Measurements from ENCODE around the gene PHETA1. TPM values are rescaled to one million over a fixed set of nuclear protein-coding genes. Genes with fewer than 3 reads are reported as not detected.

PHETA1 gene
- total RNA-seq, 1 donor from 2014 or later, result 14.9 TPM

DNA sequence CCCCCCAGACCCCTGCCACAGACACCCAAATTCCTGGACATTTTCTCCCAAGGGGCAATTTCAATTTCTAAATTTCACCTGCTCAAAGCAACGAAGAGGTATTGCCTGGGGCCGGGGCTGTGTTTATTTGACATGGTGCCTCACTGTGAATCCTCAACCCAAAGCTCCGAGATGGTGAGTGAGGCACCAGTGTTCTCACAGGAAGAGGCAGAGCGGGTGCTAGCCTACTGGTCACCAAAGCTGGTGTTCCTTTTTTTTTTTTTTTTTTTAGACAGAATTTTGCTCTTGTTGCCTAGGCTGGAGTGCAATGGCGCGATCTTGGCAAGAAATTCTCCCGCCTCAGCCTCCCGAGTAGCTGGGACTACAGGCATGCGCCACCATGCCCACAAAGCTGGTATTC lies 22.0 kb upstream of the PHETA1 start:
- H3K9me3 Mint-ChIP-seq (ENCODE audit: unreplicated experiment), result peaks cover 2% of the 10 kb centered on the region

DNA sequence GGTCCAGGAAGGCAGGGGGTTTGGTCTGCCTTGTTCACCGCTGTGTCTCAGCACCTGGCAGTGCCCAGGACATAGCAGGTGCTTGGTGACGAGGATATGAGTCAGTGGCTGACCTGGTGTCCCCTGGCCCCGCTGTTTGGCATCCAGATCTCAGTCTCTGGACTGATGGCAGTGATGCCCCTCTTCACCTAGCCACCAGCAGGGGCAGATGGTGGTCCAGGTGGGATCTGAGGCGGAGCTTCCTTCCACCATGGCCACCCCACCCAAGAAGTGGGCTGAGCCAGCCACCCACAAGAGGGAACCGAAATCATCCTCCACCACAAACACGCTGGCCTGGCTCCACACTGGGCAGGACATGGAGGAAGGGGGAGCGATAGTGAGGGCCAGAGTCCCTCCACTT lies 20.7 kb upstream of the PHETA1 start:
- Histone ChIP-seq H2AFZ (ENCODE audit: low read depth, low read length) (no peak overlapping the region), H4K20me1 (ENCODE audit: insufficient read depth, low read length) (no peaks in the 10 kb centered on the region), H3K9me3 (ENCODE audit: insufficient read depth, low read depth, low read length) (no peaks in the 10 kb centered on the region), H3K9ac (ENCODE audit: low read length) (no peak overlapping the region), H3K36me3 (ENCODE audit: insufficient read depth, low read length) (no peaks in the 10 kb centered on the region), H3K27ac (ENCODE audit: low read depth, low read length) (no peak overlapping the region), H3K79me2 (ENCODE audit: insufficient read depth, low read length) (no peaks in the 10 kb centered on the region), H3K4me1 (ENCODE audit: insufficient read depth, low read length) (no peaks in the 10 kb centered on the region), H3K27me3 (ENCODE audit: insufficient read depth, low read length) (peaks cover 2% of the 10 kb centered on the region), H3K4me2 (ENCODE audit: low read length) (no peak overlapping the region), H3K4me3 (ENCODE audit: insufficient read depth, low read depth, low read length) (no peak overlapping the region)
- DNase-seq (ENCODE audit: low read depth) (no peak), FAIRE-seq (no peak)
- no peak for TF ChIP-seq EZH2 (IDR thresholded peaks at IDR 0.05; ENCODE audit: insufficient read depth, low read length)
- TF ChIP-seq, protein P1, sequence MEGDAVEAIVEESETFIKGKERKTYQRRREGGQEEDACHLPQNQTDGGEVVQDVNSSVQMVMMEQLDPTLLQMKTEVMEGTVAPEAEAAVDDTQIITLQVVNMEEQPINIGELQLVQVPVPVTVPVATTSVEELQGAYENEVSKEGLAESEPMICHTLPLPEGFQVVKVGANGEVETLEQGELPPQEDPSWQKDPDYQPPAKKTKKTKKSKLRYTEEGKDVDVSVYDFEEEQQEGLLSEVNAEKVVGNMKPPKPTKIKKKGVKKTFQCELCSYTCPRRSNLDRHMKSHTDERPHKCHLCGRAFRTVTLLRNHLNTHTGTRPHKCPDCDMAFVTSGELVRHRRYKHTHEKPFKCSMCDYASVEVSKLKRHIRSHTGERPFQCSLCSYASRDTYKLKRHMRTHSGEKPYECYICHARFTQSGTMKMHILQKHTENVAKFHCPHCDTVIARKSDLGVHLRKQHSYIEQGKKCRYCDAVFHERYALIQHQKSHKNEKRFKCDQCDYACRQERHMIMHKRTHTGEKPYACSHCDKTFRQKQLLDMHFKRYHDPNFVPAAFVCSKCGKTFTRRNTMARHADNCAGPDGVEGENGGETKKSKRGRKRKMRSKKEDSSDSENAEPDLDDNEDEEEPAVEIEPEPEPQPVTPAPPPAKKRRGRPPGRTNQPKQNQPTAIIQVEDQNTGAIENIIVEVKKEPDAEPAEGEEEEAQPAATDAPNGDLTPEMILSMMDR (IDR thresholded peaks at IDR 0.05; ENCODE audit: insufficient read depth, low read depth, low read length), result no peak
- Mint-ChIP-seq H3K9me3 (ENCODE audit: unreplicated experiment) (peaks cover 2% of the 10 kb centered on the region), H3K4me1 (ENCODE audit: low read depth, unreplicated experiment) (peaks cover 1% of the 10 kb centered on the region), H3K4me3 (ENCODE audit: unreplicated experiment) (no peak overlapping the region), H3K36me3 (ENCODE audit: low read depth, unreplicated experiment) (no peaks in the 10 kb centered on the region), H3K27me3 (ENCODE audit: low read depth, unreplicated experiment) (peaks cover 25% of the 10 kb centered on the region), H3K27ac (ENCODE audit: unreplicated experiment) (no peak overlapping the region)

More for the DNA sequence above, 22.0 kb upstream of the PHETA1 start:
- no peak for TF ChIP-seq EZH2 (IDR thresholded peaks at IDR 0.05; ENCODE audit: insufficient read depth, low read length)
- TF ChIP-seq, protein P1 (IDR thresholded peaks at IDR 0.05; ENCODE audit: insufficient read depth, low read depth, low read length), result no peak
- Histone ChIP-seq H3K27ac (ENCODE audit: low read depth, low read length) (no peak overlapping the region), H3K36me3 (ENCODE audit: insufficient read depth, low read length) (no peaks in the 10 kb centered on the region), H3K4me1 (ENCODE audit: insufficient read depth, low read length) (no peaks in the 10 kb centered on the region), H3K27me3 (ENCODE audit: insufficient read depth, low read length) (no peaks in the 10 kb centered on the region), H3K9me3 (ENCODE audit: insufficient read depth, low read depth, low read length) (no peaks in the 10 kb centered on the region), H3K79me2 (ENCODE audit: insufficient read depth, low read length) (no peaks in the 10 kb centered on the region), H2AFZ (ENCODE audit: low read depth, low read length) (no peak overlapping the region), H3K4me3 (ENCODE audit: insufficient read depth, low read depth, low read length) (no peak overlapping the region), H4K20me1 (ENCODE audit: insufficient read depth, low read length) (no peaks in the 10 kb centered on the region), H3K9ac (ENCODE audit: low read length) (no peak overlapping the region), H3K4me2 (ENCODE audit: low read length) (no peak overlapping the region)
- FAIRE-seq, result no peak
- H3K36me3 Mint-ChIP-seq (ENCODE audit: low read depth, unreplicated experiment), result no peaks in the 10 kb centered on the region
- H3K4me1 Mint-ChIP-seq (ENCODE audit: low read depth, unreplicated experiment), result peaks cover 1% of the 10 kb centered on the region
- no peak overlapping the region for H3K4me3 Mint-ChIP-seq (ENCODE audit: unreplicated experiment)
- DNase-seq (ENCODE audit: low read depth), result no peak
- H3K27me3 Mint-ChIP-seq (ENCODE audit: low read depth, unreplicated experiment), result peaks cover 19% of the 10 kb centered on the region
- no peak overlapping the region for H3K27ac Mint-ChIP-seq (ENCODE audit: unreplicated experiment)

DNA sequence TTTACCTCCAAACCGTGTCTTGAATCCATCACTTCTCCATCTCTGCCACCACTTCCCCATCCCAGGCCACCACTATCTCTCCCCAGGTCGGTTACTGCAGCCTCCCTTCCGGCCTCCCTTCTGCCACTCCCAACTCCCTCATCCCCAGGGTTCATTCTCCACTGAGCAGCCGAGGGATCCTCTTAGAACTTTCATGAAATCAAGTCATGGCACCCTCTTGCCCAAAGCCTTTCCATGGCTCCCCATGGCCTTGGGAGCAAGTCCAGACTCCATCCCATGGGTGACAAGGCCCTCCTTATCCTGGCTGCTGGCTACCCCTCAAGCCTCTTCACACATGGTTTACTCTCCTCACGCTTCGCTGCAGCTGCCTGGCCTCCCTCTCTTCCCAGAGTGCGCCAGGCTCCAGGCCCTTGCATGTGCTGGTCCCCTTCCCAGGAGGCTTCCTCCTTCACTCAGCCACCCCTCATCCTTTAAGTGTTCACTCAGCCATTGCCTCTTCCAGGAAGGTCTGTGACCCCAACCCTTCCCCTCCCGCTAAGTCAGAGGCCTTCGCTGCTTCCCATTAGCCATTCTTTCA lies 18.9 kb upstream of the PHETA1 start:
- no peak overlapping the region for H2AFZ ChIP-seq (ENCODE audit: low read depth, low read length)
- TF ChIP-seq, protein P1 (IDR thresholded peaks at IDR 0.05; ENCODE audit: insufficient read depth, low read depth, low read length), result no peak
- no peak for TF ChIP-seq EZH2 (IDR thresholded peaks at IDR 0.05; ENCODE audit: insufficient read depth, low read length)
- H3K4me3 ChIP-seq (ENCODE audit: insufficient read depth, low read depth, low read length), result no peak overlapping the region
- no peak overlapping the region for H3K4me3 Mint-ChIP-seq (ENCODE audit: unreplicated experiment)
- H3K4me1 Mint-ChIP-seq (ENCODE audit: low read depth, unreplicated experiment), result peaks cover 1% of the 10 kb centered on the region
- no peaks in the 10 kb centered on the region for H3K4me1 ChIP-seq (ENCODE audit: insufficient read depth, low read length)
- no peak overlapping the region for H3K27ac Mint-ChIP-seq (ENCODE audit: unreplicated experiment)
- no peaks in the 10 kb centered on the region for H3K36me3 ChIP-seq (ENCODE audit: insufficient read depth, low read length)
- FAIRE-seq (no peak), DNase-seq (ENCODE audit: low read depth) (no peak)
- H3K9me3 Mint-ChIP-seq (ENCODE audit: unreplicated experiment), result peaks cover 2% of the 10 kb centered on the region
- no peak overlapping the region for H3K27ac ChIP-seq (ENCODE audit: low read depth, low read length)
- H3K27me3 Mint-ChIP-seq (ENCODE audit: low read depth, unreplicated experiment), result peaks cover 33% of the 10 kb centered on the region
- no peak overlapping the region for H3K4me2 ChIP-seq (ENCODE audit: low read length)
- H3K27me3 ChIP-seq (ENCODE audit: insufficient read depth, low read length), result peaks cover 2% of the 10 kb centered on the region
- H4K20me1 ChIP-seq (ENCODE audit: insufficient read depth, low read length), result no peaks in the 10 kb centered on the region
- no peaks in the 10 kb centered on the region for H3K36me3 Mint-ChIP-seq (ENCODE audit: low read depth, unreplicated experiment)
- H3K9ac ChIP-seq (ENCODE audit: low read length), result no peak overlapping the region
- H3K79me2 ChIP-seq (ENCODE audit: insufficient read depth, low read length), result no peaks in the 10 kb centered on the region
- H3K9me3 ChIP-seq (ENCODE audit: insufficient read depth, low read depth, low read length), result no peaks in the 10 kb centered on the region
